WTC11 (cell line): ENCODE measurements around the gene SOWAHB. TPM values are rescaled to one million over a fixed set of nuclear protein-coding genes. Genes with fewer than 3 reads are reported as not detected.

Source experiments
- ATAC-seq: fragments of 200-7000 bp; cut with Tn5 transposase; 2 replicates; pipeline ENCODE4 v1.10.0; 2021; ENCODE audit warnings: mild to moderate bottlenecking, moderate library complexity
- CTCF ChIA-PET: fragments of 300-600 bp; sonication (Branson Sonifier 250); formaldehyde crosslinking; loops from one replicate; lab custom pipeline; 2021; ENCODE audit warnings: antibody characterized with exemption; lab: Charles Lee
- POLR2A ChIA-PET: fragments of 350-600 bp; sonication (Branson Sonifier 250); formaldehyde crosslinking; loops from one replicate; lab custom pipeline; 2021; ENCODE audit warnings: antibody characterized with exemption; lab: Charles Lee
- DNase-seq: peaks from one replicate; pipeline ENCODE4 v3.0.0; 2021; ENCODE audit warnings: low spot score
- H3K27ac Mint-ChIP-seq: 2 replicates; pipeline ENCODE4 v1.8.0; 2021; ENCODE audit warnings: mixed read lengths
- H3K27me3 Mint-ChIP-seq: 2 replicates; pipeline ENCODE4 v1.8.0; 2021; ENCODE audit warnings: low read depth, mild to moderate bottlenecking, moderate library complexity, mixed read lengths
- H3K36me3 Mint-ChIP-seq: 2 replicates; pipeline ENCODE4 v1.8.0; 2021; ENCODE audit warnings: mixed read lengths
- H3K4me1 Mint-ChIP-seq: 2 replicates; pipeline ENCODE4 v1.8.0; 2022; ENCODE audit warnings: mixed read lengths
- H3K4me3 Mint-ChIP-seq: 2 replicates; pipeline ENCODE4 v1.8.0; 2021; ENCODE audit warnings: mild to moderate bottlenecking, moderate library complexity, mixed read lengths
- H3K9me3 Mint-ChIP-seq: 2 replicates; pipeline ENCODE4 v1.8.0; 2021; ENCODE audit warnings: mixed read lengths
- ELF4 ChIP-seq: sonication (generic); formaldehyde crosslinking; IDR thresholded peaks from 2 replicates; pipeline ENCODE4 v1.8.1; 2022; ENCODE audit warnings: low read depth, mild to moderate bottlenecking, moderate library complexity, missing genetic modification reagents
- EMX1 ChIP-seq: fragments of 250-450 bp; sonication (Bioruptor Pico); IDR thresholded peaks from 2 replicates; pipeline ENCODE4 v1.8.0; 2021; ENCODE audit warnings: mild to moderate bottlenecking
- GABPB1 ChIP-seq: sonication (generic); formaldehyde crosslinking; IDR thresholded peaks from 2 replicates; pipeline ENCODE4 v1.8.1; 2023; ENCODE audit warnings: mild to moderate bottlenecking, missing genetic modification reagents
- HMGA2 ChIP-seq: fragments of 250-450 bp; sonication (Bioruptor Pico); IDR thresholded peaks from 2 replicates; pipeline ENCODE4 v1.4.0; 2021; ENCODE audit warnings: mild to moderate bottlenecking, moderate library complexity
- JAZF1 ChIP-seq: fragments of 250-450 bp; sonication (Bioruptor Pico); IDR thresholded peaks from 2 replicates; pipeline ENCODE4 v1.9.0; 2021; ENCODE audit warnings: moderate library complexity, mild to moderate bottlenecking, inconsistent platforms
- KAT7 ChIP-seq: sonication (generic); formaldehyde crosslinking; IDR thresholded peaks from 2 replicates; pipeline ENCODE4 v1.8.1; 2023; ENCODE audit warnings: missing genetic modification reagents, mild to moderate bottlenecking, borderline replicate concordance
- NFYB ChIP-seq: sonication (generic); formaldehyde crosslinking; conservative IDR thresholded peaks from 2 replicates; pipeline ENCODE4 v1.8.0; 2022; ENCODE audit warnings: low read depth, missing genetic modification reagents
- NR3C1 ChIP-seq: sonication (generic); formaldehyde crosslinking; conservative IDR thresholded peaks from 2 replicates; pipeline ENCODE4 v1.8.1; 2023; ENCODE audit warnings: low read depth, mild to moderate bottlenecking, missing genetic modification reagents
- PRRX2 ChIP-seq: fragments of 250-450 bp; sonication (Bioruptor Pico); IDR thresholded peaks from 2 replicates; pipeline ENCODE4 v1.8.0; 2021; ENCODE audit warnings: mild to moderate bottlenecking
- SMAD3 ChIP-seq: sonication (generic); formaldehyde crosslinking; IDR thresholded peaks from 2 replicates; pipeline ENCODE4 v1.8.0; 2022; ENCODE audit warnings: missing genetic modification reagents, mild to moderate bottlenecking, borderline replicate concordance
- SP1 ChIP-seq: sonication (generic); formaldehyde crosslinking; conservative IDR thresholded peaks from 2 replicates; pipeline ENCODE4 v1.8.1; 2022; ENCODE audit warnings: missing genetic modification reagents
- ZNF121 ChIP-seq: sonication (generic); formaldehyde crosslinking; IDR thresholded peaks from 2 replicates; pipeline ENCODE4 v1.8.0; 2023; ENCODE audit warnings: missing genetic modification reagents
- ZNF219 ChIP-seq: sonication (generic); formaldehyde crosslinking; IDR thresholded peaks from 2 replicates; pipeline ENCODE4 v1.8.0; 2023; ENCODE audit warnings: missing genetic modification reagents, mild to moderate bottlenecking, borderline replicate concordance
- ZNF232 ChIP-seq: sonication (generic); formaldehyde crosslinking; IDR thresholded peaks from 2 replicates; pipeline ENCODE4 v1.8.0; 2022; ENCODE audit warnings: mild to moderate bottlenecking, missing genetic modification reagents
- total RNA-seq: library from RNA; stranded (reverse); gene quantifications from 3 replicates; pipeline ENCODE4 v1.2.3, GENCODE V29; 2021
- TF ChIP-seq, protein P1 (sequence below): sonication (generic); formaldehyde crosslinking; IDR thresholded peaks from 2 replicates; pipeline ENCODE4 v1.8.1; 2023; ENCODE audit warnings: mild to moderate bottlenecking, missing genetic modification reagents, moderate library complexity
- TF ChIP-seq, protein P2 (sequence below): fragments of 250-450 bp; sonication (Bioruptor Pico); IDR thresholded peaks from 2 replicates; pipeline ENCODE4 v1.9.0; 2021; ENCODE audit warnings: mild to moderate bottlenecking
- TF ChIP-seq, protein P3 (sequence below): fragments of 200-600 bp; IDR thresholded peaks from 2 replicates; pipeline ENCODE4 v1.8.0; 2022; ENCODE audit warnings: antibody characterized with exemption
- TF ChIP-seq, protein P4 (sequence below): sonication (generic); formaldehyde crosslinking; conservative IDR thresholded peaks from 2 replicates; pipeline ENCODE4 v1.8.1; 2022; ENCODE audit warnings: mild to moderate bottlenecking, missing genetic modification reagents
- TF ChIP-seq, protein P5 (sequence below): fragments of 250-450 bp; sonication (Bioruptor Pico); IDR thresholded peaks from 2 replicates; pipeline ENCODE4 v1.9.0; 2021; ENCODE audit warnings: mild to moderate bottlenecking
- TF ChIP-seq, protein P6 (sequence below): sonication (generic); formaldehyde crosslinking; IDR thresholded peaks from 2 replicates; pipeline ENCODE4 v1.8.0; 2023; ENCODE audit warnings: missing genetic modification reagents
- TF ChIP-seq, protein P7 (sequence below): fragments of 250-450 bp; sonication (Bioruptor Pico); IDR thresholded peaks from 2 replicates; pipeline ENCODE4 v1.9.0; 2021; ENCODE audit warnings: moderate library complexity, mild to moderate bottlenecking, inconsistent platforms, borderline replicate concordance
- TF ChIP-seq, protein P8 (sequence below): sonication (generic); formaldehyde crosslinking; IDR thresholded peaks from 2 replicates; pipeline ENCODE4 v1.8.1; 2023; ENCODE audit warnings: mild to moderate bottlenecking, missing genetic modification reagents
- TF ChIP-seq, protein P9 (sequence below): sonication (generic); formaldehyde crosslinking; IDR thresholded peaks from 2 replicates; pipeline ENCODE4 v1.8.0; 2022; ENCODE audit warnings: mild to moderate bottlenecking, missing genetic modification reagents

SOWAHB gene
- total RNA-seq, 1 experiment from 2014 or later: 1.5 TPM

DNA sequence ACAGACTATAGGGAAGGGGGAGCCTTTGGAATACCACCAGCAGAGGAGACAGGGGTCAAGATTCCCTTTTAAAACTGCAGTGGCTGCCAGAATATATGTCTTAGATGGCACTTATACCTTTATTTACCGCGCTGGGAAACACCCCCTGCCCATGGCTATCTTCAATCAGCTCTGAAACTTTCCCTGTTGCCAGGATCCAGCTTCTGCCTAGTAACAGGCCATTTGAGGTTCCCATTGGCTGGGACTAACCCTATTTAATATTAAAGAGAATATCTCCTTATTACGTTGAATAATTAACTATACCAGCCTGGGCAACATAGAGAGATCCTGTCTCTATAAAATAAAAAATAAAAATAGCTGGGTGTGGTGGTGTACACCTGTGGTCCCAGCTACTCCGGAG, 23.8 kb downstream of the SOWAHB start:
- POLR2A ChIA-PET: no interaction called here
- no peak for DNase-seq
- 0 out of 2 replicates have a peak, but pooled peaks cover under 1% of the 10 kb centered on the region for H3K27me3 Mint-ChIP-seq
- no peaks in the 10 kb centered on the region for H3K36me3 Mint-ChIP-seq
- CTCF ChIA-PET: interaction anchor here (0.6 to 0.8 kb wide), 3 partner anchors 171 to 1362 kb away, joined by 3 to 5 read pairs (median 3); no protein-coding TSS in a partner anchor
- H3K9me3 Mint-ChIP-seq: no peaks in the 10 kb centered on the region
- H3K27ac Mint-ChIP-seq: no peak overlapping the region
- peak; percentile 65 for ATAC-seq
- no peak overlapping the region for H3K4me3 Mint-ChIP-seq
- H3K4me1 Mint-ChIP-seq: peaks cover 11% of the 10 kb centered on the region
- TF ChIP-seq ZNF219 (CRISPR knock-in tag) (no peak), EMX1 (CRISPR knock-in tag) (no peak), JAZF1 (CRISPR knock-in tag) (no peak), GABPB1 (CRISPR knock-in tag) (no peak), NFYB (CRISPR knock-in tag) (no peak), ZNF232 (no peak), ZNF121 (CRISPR knock-in tag) (no peak), KAT7 (no peak), SMAD3 (CRISPR knock-in tag) (no peak), NR3C1 (CRISPR knock-in tag) (no peak)
- TF ChIP-seq, protein P1, sequence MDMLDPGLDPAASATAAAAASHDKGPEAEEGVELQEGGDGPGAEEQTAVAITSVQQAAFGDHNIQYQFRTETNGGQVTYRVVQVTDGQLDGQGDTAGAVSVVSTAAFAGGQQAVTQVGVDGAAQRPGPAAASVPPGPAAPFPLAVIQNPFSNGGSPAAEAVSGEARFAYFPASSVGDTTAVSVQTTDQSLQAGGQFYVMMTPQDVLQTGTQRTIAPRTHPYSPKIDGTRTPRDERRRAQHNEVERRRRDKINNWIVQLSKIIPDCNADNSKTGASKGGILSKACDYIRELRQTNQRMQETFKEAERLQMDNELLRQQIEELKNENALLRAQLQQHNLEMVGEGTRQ: no peak
- TF ChIP-seq, protein P2, sequence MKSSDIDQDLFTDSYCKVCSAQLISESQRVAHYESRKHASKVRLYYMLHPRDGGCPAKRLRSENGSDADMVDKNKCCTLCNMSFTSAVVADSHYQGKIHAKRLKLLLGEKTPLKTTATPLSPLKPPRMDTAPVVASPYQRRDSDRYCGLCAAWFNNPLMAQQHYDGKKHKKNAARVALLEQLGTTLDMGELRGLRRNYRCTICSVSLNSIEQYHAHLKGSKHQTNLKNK (CRISPR knock-in tag): no peak
- TF ChIP-seq, protein P3, sequence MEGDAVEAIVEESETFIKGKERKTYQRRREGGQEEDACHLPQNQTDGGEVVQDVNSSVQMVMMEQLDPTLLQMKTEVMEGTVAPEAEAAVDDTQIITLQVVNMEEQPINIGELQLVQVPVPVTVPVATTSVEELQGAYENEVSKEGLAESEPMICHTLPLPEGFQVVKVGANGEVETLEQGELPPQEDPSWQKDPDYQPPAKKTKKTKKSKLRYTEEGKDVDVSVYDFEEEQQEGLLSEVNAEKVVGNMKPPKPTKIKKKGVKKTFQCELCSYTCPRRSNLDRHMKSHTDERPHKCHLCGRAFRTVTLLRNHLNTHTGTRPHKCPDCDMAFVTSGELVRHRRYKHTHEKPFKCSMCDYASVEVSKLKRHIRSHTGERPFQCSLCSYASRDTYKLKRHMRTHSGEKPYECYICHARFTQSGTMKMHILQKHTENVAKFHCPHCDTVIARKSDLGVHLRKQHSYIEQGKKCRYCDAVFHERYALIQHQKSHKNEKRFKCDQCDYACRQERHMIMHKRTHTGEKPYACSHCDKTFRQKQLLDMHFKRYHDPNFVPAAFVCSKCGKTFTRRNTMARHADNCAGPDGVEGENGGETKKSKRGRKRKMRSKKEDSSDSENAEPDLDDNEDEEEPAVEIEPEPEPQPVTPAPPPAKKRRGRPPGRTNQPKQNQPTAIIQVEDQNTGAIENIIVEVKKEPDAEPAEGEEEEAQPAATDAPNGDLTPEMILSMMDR: no peak
- TF ChIP-seq, protein P4, sequence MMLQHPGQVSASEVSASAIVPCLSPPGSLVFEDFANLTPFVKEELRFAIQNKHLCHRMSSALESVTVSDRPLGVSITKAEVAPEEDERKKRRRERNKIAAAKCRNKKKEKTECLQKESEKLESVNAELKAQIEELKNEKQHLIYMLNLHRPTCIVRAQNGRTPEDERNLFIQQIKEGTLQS (CRISPR knock-in tag): no peak
- TF ChIP-seq, protein P5, sequence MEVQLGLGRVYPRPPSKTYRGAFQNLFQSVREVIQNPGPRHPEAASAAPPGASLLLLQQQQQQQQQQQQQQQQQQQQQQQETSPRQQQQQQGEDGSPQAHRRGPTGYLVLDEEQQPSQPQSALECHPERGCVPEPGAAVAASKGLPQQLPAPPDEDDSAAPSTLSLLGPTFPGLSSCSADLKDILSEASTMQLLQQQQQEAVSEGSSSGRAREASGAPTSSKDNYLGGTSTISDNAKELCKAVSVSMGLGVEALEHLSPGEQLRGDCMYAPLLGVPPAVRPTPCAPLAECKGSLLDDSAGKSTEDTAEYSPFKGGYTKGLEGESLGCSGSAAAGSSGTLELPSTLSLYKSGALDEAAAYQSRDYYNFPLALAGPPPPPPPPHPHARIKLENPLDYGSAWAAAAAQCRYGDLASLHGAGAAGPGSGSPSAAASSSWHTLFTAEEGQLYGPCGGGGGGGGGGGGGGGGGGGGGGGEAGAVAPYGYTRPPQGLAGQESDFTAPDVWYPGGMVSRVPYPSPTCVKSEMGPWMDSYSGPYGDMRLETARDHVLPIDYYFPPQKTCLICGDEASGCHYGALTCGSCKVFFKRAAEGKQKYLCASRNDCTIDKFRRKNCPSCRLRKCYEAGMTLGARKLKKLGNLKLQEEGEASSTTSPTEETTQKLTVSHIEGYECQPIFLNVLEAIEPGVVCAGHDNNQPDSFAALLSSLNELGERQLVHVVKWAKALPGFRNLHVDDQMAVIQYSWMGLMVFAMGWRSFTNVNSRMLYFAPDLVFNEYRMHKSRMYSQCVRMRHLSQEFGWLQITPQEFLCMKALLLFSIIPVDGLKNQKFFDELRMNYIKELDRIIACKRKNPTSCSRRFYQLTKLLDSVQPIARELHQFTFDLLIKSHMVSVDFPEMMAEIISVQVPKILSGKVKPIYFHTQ (CRISPR knock-in tag): no peak
- TF ChIP-seq, protein P6, sequence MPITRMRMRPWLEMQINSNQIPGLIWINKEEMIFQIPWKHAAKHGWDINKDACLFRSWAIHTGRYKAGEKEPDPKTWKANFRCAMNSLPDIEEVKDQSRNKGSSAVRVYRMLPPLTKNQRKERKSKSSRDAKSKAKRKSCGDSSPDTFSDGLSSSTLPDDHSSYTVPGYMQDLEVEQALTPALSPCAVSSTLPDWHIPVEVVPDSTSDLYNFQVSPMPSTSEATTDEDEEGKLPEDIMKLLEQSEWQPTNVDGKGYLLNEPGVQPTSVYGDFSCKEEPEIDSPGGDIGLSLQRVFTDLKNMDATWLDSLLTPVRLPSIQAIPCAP: no peak

DNA sequence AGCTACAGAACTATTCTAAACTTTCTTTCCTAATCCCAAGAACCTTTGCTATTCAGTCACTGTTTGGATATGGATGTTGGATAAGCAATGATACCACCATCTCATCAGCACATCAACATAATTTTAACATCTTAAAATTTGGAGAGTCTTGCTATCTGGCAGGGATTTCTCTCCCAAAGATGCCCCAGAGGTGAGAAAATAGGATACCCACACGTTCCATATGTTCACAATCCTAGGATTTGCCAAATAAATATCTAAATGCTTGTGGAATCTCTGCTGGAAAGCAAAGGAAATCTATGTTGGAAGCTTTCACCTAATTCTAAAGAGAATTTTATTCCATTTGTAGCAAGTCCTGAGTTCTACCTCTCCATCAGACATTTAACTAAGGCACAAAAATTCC, 24.4 kb downstream of the SOWAHB start:
- H3K27me3 Mint-ChIP-seq: no peaks in the 10 kb centered on the region
- peaks cover 10% of the 10 kb centered on the region for H3K4me1 Mint-ChIP-seq
- POLR2A ChIA-PET: no interaction called here
- no peak overlapping the region for H3K4me3 Mint-ChIP-seq
- no peaks in the 10 kb centered on the region for H3K9me3 Mint-ChIP-seq
- ATAC-seq (no peak), DNase-seq (no peak)
- no peaks in the 10 kb centered on the region for H3K36me3 Mint-ChIP-seq
- no peak overlapping the region for H3K27ac Mint-ChIP-seq
- CTCF ChIA-PET: interaction anchor here (0.6 to 0.8 kb wide), 2 partner anchors 172 to 179 kb away, joined by 3 read pairs; no protein-coding TSS in a partner anchor
- no peak for TF ChIP-seq SP1 (CRISPR knock-in tag)
- TF ChIP-seq, protein P7, sequence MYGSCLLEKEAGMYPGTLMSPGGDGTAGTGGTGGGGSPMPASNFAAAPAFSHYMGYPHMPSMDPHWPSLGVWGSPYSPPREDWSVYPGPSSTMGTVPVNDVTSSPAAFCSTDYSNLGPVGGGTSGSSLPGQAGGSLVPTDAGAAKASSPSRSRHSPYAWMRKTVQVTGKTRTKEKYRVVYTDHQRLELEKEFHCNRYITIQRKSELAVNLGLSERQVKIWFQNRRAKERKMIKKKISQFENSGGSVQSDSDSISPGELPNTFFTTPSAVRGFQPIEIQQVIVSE (CRISPR knock-in tag): no peak
- TF ChIP-seq ELF4 (CRISPR knock-in tag): no peak
- TF ChIP-seq, protein P3: no peak
- TF ChIP-seq ZNF121 (CRISPR knock-in tag): no peak
- TF ChIP-seq, protein P8, sequence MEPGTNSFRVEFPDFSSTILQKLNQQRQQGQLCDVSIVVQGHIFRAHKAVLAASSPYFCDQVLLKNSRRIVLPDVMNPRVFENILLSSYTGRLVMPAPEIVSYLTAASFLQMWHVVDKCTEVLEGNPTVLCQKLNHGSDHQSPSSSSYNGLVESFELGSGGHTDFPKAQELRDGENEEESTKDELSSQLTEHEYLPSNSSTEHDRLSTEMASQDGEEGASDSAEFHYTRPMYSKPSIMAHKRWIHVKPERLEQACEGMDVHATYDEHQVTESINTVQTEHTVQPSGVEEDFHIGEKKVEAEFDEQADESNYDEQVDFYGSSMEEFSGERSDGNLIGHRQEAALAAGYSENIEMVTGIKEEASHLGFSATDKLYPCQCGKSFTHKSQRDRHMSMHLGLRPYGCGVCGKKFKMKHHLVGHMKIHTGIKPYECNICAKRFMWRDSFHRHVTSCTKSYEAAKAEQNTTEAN (CRISPR knock-in tag): no peak
- TF ChIP-seq HMGA2: no peak
- TF ChIP-seq, protein P9, sequence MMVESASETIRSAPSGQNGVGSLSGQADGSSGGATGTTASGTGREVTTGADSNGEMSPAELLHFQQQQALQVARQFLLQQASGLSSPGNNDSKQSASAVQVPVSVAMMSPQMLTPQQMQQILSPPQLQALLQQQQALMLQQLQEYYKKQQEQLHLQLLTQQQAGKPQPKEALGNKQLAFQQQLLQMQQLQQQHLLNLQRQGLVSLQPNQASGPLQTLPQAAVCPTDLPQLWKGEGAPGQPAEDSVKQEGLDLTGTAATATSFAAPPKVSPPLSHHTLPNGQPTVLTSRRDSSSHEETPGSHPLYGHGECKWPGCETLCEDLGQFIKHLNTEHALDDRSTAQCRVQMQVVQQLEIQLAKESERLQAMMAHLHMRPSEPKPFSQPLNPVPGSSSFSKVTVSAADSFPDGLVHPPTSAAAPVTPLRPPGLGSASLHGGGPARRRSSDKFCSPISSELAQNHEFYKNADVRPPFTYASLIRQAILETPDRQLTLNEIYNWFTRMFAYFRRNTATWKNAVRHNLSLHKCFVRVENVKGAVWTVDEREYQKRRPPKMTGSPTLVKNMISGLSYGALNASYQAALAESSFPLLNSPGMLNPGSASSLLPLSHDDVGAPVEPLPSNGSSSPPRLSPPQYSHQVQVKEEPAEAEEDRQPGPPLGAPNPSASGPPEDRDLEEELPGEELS: no peak
- no peak for TF ChIP-seq PRRX2 (CRISPR knock-in tag)
